ENCODE data around the gene FIS1. TPM values are rescaled to one million over a fixed set of nuclear protein-coding genes. Genes with fewer than 3 reads are reported as not detected.

Gene FIS1
- total RNA-seq, 1 donor from 2014 or later: 92.2 TPM

DNA sequence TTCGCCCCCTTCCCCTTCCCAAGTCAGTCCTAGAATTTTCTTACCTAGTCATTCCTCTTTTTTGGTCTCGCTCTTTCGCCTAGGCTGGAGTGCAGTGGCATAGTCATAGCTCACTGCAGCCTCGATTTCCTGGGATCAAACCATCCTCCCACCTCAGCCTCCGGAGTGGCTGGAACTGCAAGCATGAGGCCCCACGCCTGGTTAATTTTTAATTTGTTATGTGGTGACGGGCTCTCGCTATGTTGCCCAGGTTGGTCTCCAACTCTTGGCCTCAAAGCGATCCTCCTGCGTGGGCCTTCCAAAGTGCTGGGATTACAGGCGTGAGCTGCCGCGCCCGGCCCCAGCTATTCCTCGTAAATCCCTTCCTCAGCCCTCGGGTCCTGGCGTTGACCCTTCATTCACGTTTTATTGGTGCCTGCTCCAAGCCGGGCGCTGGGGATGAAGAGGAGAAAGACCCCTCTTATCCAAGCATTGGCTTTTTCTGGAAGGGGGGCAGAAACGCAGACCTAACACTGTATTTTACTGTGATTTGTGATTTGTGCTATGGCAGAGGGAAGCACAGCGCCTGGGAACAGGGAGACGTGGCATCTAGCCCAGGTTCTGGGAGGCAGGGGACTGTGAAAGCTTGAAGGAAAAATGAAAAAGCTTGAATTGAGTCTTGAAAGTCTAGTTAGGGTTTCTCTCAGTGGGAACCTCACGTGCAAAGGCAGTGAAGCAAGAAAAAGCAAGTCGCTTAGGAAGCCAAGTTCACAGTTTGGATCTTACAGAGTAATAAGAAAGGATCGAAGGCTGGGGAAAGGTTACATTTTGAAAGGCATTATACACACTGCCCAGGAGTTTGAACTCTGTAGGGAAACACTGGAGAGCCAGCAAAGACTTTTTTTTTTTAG lies 26.4 kb downstream of the FIS1 start:
- Mint-ChIP-seq H3K36me3 (no peaks in the 10 kb centered on the region), H3K27ac (peak overlapping the region; percentile 79), H3K4me3 (peak overlapping the region; percentile 98), H3K9me3 (no peaks in the 10 kb centered on the region), H3K4me1 (peaks cover 30% of the 10 kb centered on the region), H3K27me3 (ENCODE audit: insufficient read depth, low read depth) (peaks cover 17% of the 10 kb centered on the region)
- DNase-seq (ENCODE audit: low spot score): peak; percentile 47
- peak overlapping the region; percentile 99 for H3K4me2 ChIP-seq
- peak overlapping the region; percentile 90 for H2AFZ ChIP-seq (replicated peaks)
- H3K9me3 ChIP-seq (ENCODE audit: low read depth): no peaks in the 10 kb centered on the region
- H3K27me3 ChIP-seq: no peaks in the 10 kb centered on the region
- no peak overlapping the region for H3K27ac ChIP-seq
- no peaks in the 10 kb centered on the region for H3K36me3 ChIP-seq
- peaks cover 34% of the 10 kb centered on the region for H3K79me2 ChIP-seq (ENCODE audit: low read depth)
- peaks cover 8% of the 10 kb centered on the region for H3K4me1 ChIP-seq
- no peaks in the 10 kb centered on the region for H4K20me1 ChIP-seq (ENCODE audit: low read depth)
- H3F3A ChIP-seq (ENCODE audit: low read depth): peaks cover 12% of the 10 kb centered on the region
- H3K4me3 ChIP-seq: peak overlapping the region; percentile 91
- H3K9ac ChIP-seq: peak overlapping the region; percentile 66
- TF ChIP-seq EZH2 (IDR thresholded peaks at IDR 0.05) (no peak), EZH2phosphoT487 (IDR thresholded peaks at IDR 0.05) (no peak), CTCF (IDR thresholded peaks at IDR 0.05) (no peak)

GRCh38 chr7:101217388-101218235 lies 27.3 kb downstream of the FIS1 start, which contains the start of the genes PLOD3 and ZNHIT1:
Gene PLOD3 (minus strand): TSS chr7:101217581. CDS start chr7:101217274, 307 bp downstream.
Gene ZNHIT1 (plus strand): TSS chr7:101218165. CDS start chr7:101218196, 31 bp downstream.
- H2AFZ ChIP-seq (replicated peaks): peak within 1 kb of the TSS; percentile 92
- H3K9me3 ChIP-seq (ENCODE audit: low read depth): no peaks in the 10 kb centered on the region
- Mint-ChIP-seq H3K9me3 (no peaks in the 10 kb centered on the region), H3K4me1 (peaks cover 30% of the 10 kb centered on the region), H3K36me3 (no peaks in the 10 kb centered on the region), H3K4me3 (peak within 1 kb of the TSS; percentile 98), H3K27me3 (ENCODE audit: insufficient read depth, low read depth) (peaks cover 16% of the 10 kb centered on the region), H3K27ac (peak within 1 kb of the TSS; percentile 88)
- H4K20me1 ChIP-seq (ENCODE audit: low read depth): no peaks in the 10 kb centered on the region
- TF ChIP-seq EZH2phosphoT487 (IDR thresholded peaks at IDR 0.05): no peak
- TF ChIP-seq CTCF (IDR thresholded peaks at IDR 0.05): peak; percentile 48
- no peaks in the 10 kb centered on the region for H3K36me3 ChIP-seq
- peak; percentile 100 for DNase-seq (ENCODE audit: low spot score)
- H3K4me3 ChIP-seq: peak within 1 kb of the TSS; percentile 91
- H3K9ac ChIP-seq: peak within 1 kb of the TSS; percentile 66
- H3K27me3 ChIP-seq: no peaks in the 10 kb centered on the region
- H3K4me2 ChIP-seq: peak within 1 kb of the TSS; percentile 99
- H3F3A ChIP-seq (ENCODE audit: low read depth): peaks cover 12% of the 10 kb centered on the region
- peaks cover 8% of the 10 kb centered on the region for H3K4me1 ChIP-seq
- H3K27ac ChIP-seq: peak within 1 kb of the TSS; percentile 82
- H3K79me2 ChIP-seq (ENCODE audit: low read depth): peaks cover 34% of the 10 kb centered on the region

DNA sequence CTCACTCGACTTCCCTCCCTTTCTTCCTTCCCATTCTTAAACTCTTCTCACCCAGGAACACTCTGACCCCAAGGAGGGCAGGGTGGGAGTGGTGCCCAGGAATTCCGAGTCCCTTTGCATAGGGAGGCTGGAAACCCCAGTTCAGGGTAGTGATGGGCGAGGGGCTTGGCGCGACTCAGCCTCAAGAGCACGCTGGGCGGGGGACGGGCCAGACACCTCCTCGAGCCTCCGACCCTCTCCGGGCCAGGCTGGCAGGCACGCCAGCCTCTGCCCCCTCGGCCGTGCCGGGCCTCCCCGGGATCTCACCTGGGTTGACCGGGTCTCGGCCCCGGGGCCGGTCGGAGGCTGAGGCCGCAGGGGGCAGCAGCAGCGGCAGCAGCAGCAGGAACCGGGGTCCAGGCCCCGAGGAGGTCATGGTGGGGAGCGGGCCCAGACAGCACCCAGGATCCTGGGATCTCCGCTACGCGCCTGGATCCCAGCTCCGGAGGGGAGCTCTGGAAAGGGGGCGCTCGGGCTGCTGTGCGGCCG lies 28.0 kb downstream of the FIS1 start:
- Histone ChIP-seq H4K20me1 (ENCODE audit: low read depth) (no peaks in the 10 kb centered on the region), H3F3A (ENCODE audit: low read depth) (peaks cover 12% of the 10 kb centered on the region), H3K9ac (peak overlapping the region; percentile 28), H3K27me3 (no peaks in the 10 kb centered on the region), H3K4me1 (peaks cover 8% of the 10 kb centered on the region), H3K36me3 (no peaks in the 10 kb centered on the region), H2AFZ (replicated peaks) (peak overlapping the region; percentile 92), H3K4me2 (peak overlapping the region; percentile 99), H3K4me3 (peak overlapping the region; percentile 91), H3K79me2 (ENCODE audit: low read depth) (peaks cover 34% of the 10 kb centered on the region), H3K27ac (no peak overlapping the region), H3K9me3 (ENCODE audit: low read depth) (no peaks in the 10 kb centered on the region)
- peak overlapping the region; percentile 88 for H3K27ac Mint-ChIP-seq
- no peaks in the 10 kb centered on the region for H3K36me3 Mint-ChIP-seq
- TF ChIP-seq EZH2 (IDR thresholded peaks at IDR 0.05): no peak
- no peak for TF ChIP-seq CTCF (IDR thresholded peaks at IDR 0.05)
- no peak for TF ChIP-seq EZH2phosphoT487 (IDR thresholded peaks at IDR 0.05)
- DNase-seq (ENCODE audit: low spot score): peak; percentile 59
- peaks cover 16% of the 10 kb centered on the region for H3K27me3 Mint-ChIP-seq (ENCODE audit: insufficient read depth, low read depth)
- H3K9me3 Mint-ChIP-seq: no peaks in the 10 kb centered on the region
- H3K4me3 Mint-ChIP-seq: peak overlapping the region; percentile 98
- H3K4me1 Mint-ChIP-seq: peaks cover 28% of the 10 kb centered on the region
